ACC112 (cell line): Measurements from ENCODE around the gene AQP10.
"Not testable (repeated sequence)": the region's sequence is repeated elsewhere in the genome, so short reads cannot be mapped to it uniquely, and the experiment has no call there.

Experiments used
- H2AFZ ChIP-seq: fragments of 200-600 bp; sonication (generic); one replicate; pipeline ENCODE4 v1.6.0; 2017; ENCODE audit warnings: antibody characterized with exemption, low read length; ENCODE audit not compliant: unreplicated experiment
- H3K27ac ChIP-seq: fragments of 200-600 bp; sonication (generic); 2 replicates; pipeline ENCODE4 v1.5.1; 2014; ENCODE audit warnings: low read depth, mild to moderate bottlenecking, antibody characterized with exemption, low read length, moderate library complexity
- H3K27me3 ChIP-seq: fragments of 200-600 bp; sonication (generic); 2 replicates; pipeline ENCODE4 v1.6.1; 2014; ENCODE audit warnings: mild to moderate bottlenecking, antibody characterized with exemption, low read length, moderate library complexity, mixed read lengths; ENCODE audit not compliant: insufficient read depth
- H3K36me3 ChIP-seq: fragments of 200-600 bp; sonication (generic); 2 replicates; pipeline ENCODE4 v1.6.1; 2016; ENCODE audit warnings: mild to moderate bottlenecking, antibody characterized with exemption, low read length, moderate library complexity, mixed read lengths; ENCODE audit not compliant: insufficient read depth
- H3K4me1 ChIP-seq: fragments of 200-600 bp; sonication (generic); one replicate; pipeline ENCODE4 v1.6.1; 2016; ENCODE audit warnings: low read length, mixed read lengths; ENCODE audit not compliant: insufficient read depth, unreplicated experiment, control insufficient read depth
- H3K4me3 ChIP-seq: fragments of 200-600 bp; sonication (generic); 2 replicates; pipeline ENCODE4 v1.5.1; 2014; ENCODE audit warnings: mild to moderate bottlenecking, low read depth, low read length
- H3K79me2 ChIP-seq: fragments of 200-600 bp; sonication (generic); one replicate; pipeline ENCODE4 v1.6.0; 2016; ENCODE audit warnings: low read length; ENCODE audit not compliant: control insufficient read depth, unreplicated experiment, insufficient read depth

The AQP10 gene

GRCh38 chr1:154320882-154321608 lies at the start of gene AQP10:
AQP10 (plus strand) TSS chr1:154321093; CDS start chr1:154321156, 63 bp downstream.
- Histone ChIP-seq H3K27me3 (peaks cover 20% of the 10 kb centered on the region), H3K4me1 (no peaks in the 10 kb centered on the region), H3K4me3 (no peak within 1 kb of the TSS), H3K36me3 (no peaks in the 10 kb centered on the region), H3K79me2 (peaks cover 5% of the 10 kb centered on the region), H2AFZ (no peak within 1 kb of the TSS), H3K27ac (no peak within 1 kb of the TSS)

DNA sequence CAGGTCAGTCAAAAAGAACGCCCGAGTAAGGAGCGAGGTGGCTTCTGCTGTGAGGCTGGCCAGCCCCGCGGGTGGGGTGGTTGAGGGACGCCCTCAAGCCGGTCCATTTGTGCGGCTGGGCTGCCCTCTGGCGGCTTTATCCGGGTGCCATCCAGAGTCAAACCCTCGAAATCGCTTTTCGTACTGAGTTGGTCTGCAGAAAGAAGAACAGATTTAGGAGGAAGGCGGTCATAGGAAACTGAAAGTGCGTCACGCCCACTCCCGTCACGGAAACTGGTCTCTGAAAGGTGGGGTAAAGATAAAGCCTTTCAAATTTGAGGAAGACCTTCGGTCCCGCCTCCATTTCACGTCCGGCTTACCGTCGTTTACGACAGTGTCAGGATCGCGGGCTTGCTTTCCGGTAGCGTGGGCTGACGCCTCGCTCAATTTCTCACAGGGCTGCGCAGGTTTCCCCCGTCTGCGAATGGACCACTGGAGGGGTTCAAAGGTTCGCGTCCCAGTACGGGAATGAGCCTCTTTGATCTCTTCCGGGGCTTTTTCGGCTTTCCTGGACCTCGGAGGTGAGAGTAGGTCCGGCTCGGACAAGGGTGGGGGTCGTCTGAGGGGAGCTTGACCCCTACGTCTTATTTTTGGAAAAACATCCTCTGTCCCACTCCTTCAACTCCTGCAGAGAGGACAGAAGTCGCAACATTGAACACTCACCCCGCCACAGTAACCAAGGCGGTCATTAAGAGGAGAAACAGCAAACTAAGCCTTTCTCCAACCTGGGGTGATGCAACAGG lies 48.5 kb upstream of the AQP10 start, which contains the start of gene HAX1:
Gene HAX1 (plus strand): TSS at position 413 of the 782 bp plus-strand sequence. CDS start 95 bp downstream, at position 508.
- H3K4me3 ChIP-seq: peak within 1 kb of the TSS; percentile 80
- peak within 1 kb of the TSS; percentile 66 for H2AFZ ChIP-seq
- H3K4me1 ChIP-seq: peaks cover 9% of the 10 kb centered on the region
- H3K79me2 ChIP-seq: peaks cover 12% of the 10 kb centered on the region
- H3K36me3 ChIP-seq: peaks cover 4% of the 10 kb centered on the region; the same call in 1 of the 2 replicates
- peak within 1 kb of the TSS; percentile 66 for H3K27ac ChIP-seq
- no peaks in the 10 kb centered on the region for H3K27me3 ChIP-seq

- Histone ChIP-seq H3K27me3 (no peaks in the 10 kb centered on the region), H3K36me3 (peaks cover 4% of the 10 kb centered on the region; the same call in 1 of the 2 replicates), H3K27ac (peak overlapping the region; percentile 66), H3K79me2 (peaks cover 12% of the 10 kb centered on the region), H3K4me1 (peaks cover 9% of the 10 kb centered on the region), H3K4me3 (peak overlapping the region; percentile 80), H2AFZ (peak overlapping the region; percentile 66)
These were observed 47.8 kb upstream of the AQP10 start for GRCh38 chr1:154272999-154273563.

DNA sequence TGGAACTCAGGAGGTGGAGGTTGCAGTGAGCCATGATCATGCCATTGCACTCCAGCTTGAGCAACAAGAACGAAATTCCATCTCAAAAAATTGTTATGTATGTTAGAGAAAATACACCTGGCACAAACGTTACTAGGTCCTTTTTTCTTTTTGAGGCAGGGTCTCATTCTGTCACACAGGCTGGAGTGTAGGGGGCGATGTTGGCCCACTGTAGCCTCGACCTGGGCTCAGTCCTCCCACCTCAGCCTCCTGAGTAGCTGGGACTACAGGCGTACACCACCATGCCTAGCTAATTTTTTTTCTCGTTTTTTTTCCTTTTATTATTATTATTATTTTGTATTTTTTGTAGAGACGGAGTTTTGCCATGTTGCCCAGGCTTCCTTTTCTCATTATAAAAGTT lies 44.1 kb upstream of the AQP10 start:
- peaks cover 5% of the 10 kb centered on the region for H3K4me1 ChIP-seq
- H3K4me3 ChIP-seq: no peak overlapping the region
- H3K27me3 ChIP-seq: no peaks in the 10 kb centered on the region
- no peak overlapping the region for H3K27ac ChIP-seq
- peaks cover 4% of the 10 kb centered on the region; the same call in 1 of the 2 replicates for H3K36me3 ChIP-seq
- no peak overlapping the region for H2AFZ ChIP-seq
- H3K79me2 ChIP-seq: peaks cover 12% of the 10 kb centered on the region

DNA sequence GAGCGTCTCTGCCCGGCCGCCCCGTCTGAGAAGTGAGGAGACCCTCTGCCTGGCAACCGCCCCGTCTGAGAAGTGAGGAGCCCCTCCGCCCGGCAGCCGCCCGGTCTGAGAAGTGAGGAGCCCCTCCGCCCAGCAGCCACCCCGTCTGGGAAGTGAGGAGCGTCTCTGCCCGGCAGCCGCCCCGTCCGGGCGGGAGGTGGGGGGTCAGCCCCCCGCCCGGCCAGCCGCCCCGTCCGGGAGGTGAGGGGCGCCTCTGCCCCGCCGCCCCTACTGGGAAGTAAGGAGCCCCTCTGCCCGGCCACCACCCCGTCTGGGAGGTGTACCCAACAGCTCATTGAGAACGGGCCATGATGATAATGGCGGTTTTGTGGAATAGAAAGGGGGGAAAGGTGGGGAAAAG lies 33.3 kb upstream of the AQP10 start:
- H3K36me3 ChIP-seq, H2AFZ ChIP-seq: not testable (repeated sequence)

GRCh38 chr1:154288661-154289060 lies 32.2 kb upstream of the AQP10 start:
- no peaks in the 10 kb centered on the region for H3K79me2 ChIP-seq
- no peaks in the 10 kb centered on the region for H3K36me3 ChIP-seq
- H2AFZ ChIP-seq: no peak overlapping the region
- H3K27ac ChIP-seq: no peak overlapping the region
- no peaks in the 10 kb centered on the region for H3K4me1 ChIP-seq
- H3K27me3 ChIP-seq: no peaks in the 10 kb centered on the region
- no peak overlapping the region for H3K4me3 ChIP-seq

More for the DNA sequence above, 33.3 kb upstream of the AQP10 start:
- not testable (repeated sequence) for H3K4me3 ChIP-seq, H3K4me1 ChIP-seq, H3K79me2 ChIP-seq, H3K27me3 ChIP-seq, H3K27ac ChIP-seq

DNA sequence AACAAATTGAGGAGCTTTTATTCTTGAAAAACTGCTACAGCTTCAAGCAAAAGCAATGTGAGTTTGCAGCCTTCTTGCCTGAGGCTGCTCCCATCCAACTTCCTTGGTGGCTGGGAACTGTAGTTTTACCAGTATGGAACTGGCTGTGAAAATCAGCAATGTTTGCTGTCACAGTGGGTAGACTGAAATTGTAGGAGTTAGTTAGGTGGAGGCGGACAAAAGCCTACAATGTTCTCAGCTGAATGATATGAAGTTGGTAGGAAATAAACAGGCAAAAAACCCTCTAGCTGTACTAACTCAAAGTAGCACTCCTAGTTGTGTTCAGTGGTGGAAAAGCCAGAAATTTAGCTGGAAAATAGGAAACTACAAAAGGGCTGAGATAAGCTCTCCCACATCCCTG lies 30.0 kb upstream of the AQP10 start:
- Histone ChIP-seq H3K79me2 (no peaks in the 10 kb centered on the region), H3K27ac (no peak overlapping the region), H3K27me3 (no peaks in the 10 kb centered on the region), H2AFZ (no peak overlapping the region), H3K4me1 (no peaks in the 10 kb centered on the region), H3K36me3 (no peaks in the 10 kb centered on the region), H3K4me3 (no peak overlapping the region)

GRCh38 chr1:154295408-154296235 lies 25.3 kb upstream of the AQP10 start:
- no peaks in the 10 kb centered on the region for H3K27me3 ChIP-seq
- no peaks in the 10 kb centered on the region for H3K4me1 ChIP-seq
- no peak overlapping the region for H3K4me3 ChIP-seq
- H3K79me2 ChIP-seq: no peaks in the 10 kb centered on the region
- H2AFZ ChIP-seq: no peak overlapping the region
- H3K36me3 ChIP-seq: no peaks in the 10 kb centered on the region
- no peak overlapping the region for H3K27ac ChIP-seq

GRCh38 chr1:154301582-154301981 lies 19.3 kb upstream of the AQP10 start:
- no peaks in the 10 kb centered on the region for H3K27me3 ChIP-seq
- H3K79me2 ChIP-seq: no peaks in the 10 kb centered on the region
- no peak overlapping the region for H3K27ac ChIP-seq
- H2AFZ ChIP-seq: no peak overlapping the region
- H3K4me1 ChIP-seq: no peaks in the 10 kb centered on the region
- no peak overlapping the region for H3K4me3 ChIP-seq
- H3K36me3 ChIP-seq: no peaks in the 10 kb centered on the region

GRCh38 chr1:154304664-154305337 lies 16.1 kb upstream of the AQP10 start:
- Histone ChIP-seq H3K27ac (no peak overlapping the region), H3K27me3 (no peaks in the 10 kb centered on the region), H3K79me2 (no peaks in the 10 kb centered on the region), H2AFZ (no peak overlapping the region), H3K36me3 (no peaks in the 10 kb centered on the region), H3K4me1 (peaks cover 3% of the 10 kb centered on the region), H3K4me3 (no peak overlapping the region)
